Caco-2 (cell line): Measurements from ENCODE around the gene SYT4. TPM values are rescaled to one million over a fixed set of nuclear protein-coding genes. Genes with fewer than 3 reads are reported as not detected.
"Not testable (repeated sequence)": the region's sequence is repeated elsewhere in the genome, so short reads cannot be mapped to it uniquely, and the experiment has no call there.

Experiments used
- BruUV-seq: library from RNA; stranded (reverse); fragments of 400-500 nt; replicated peaks from 2 replicates; lab custom pipeline; 2021; lab: Mats Ljungman, UMichigan
- CTCF ChIA-PET: fragments of 300-600 bp; sonication (Branson Sonifier 250); formaldehyde crosslinking; loops from one replicate; lab custom pipeline; 2022; ENCODE audit warnings: antibody characterized with exemption; lab: Charles Lee
- POLR2A ChIA-PET: fragments of 300-600 bp; sonication (Branson Sonifier 250); formaldehyde crosslinking; loops from one replicate; lab custom pipeline; 2022; ENCODE audit warnings: antibody characterized with exemption; lab: Charles Lee
- DNase-seq, 2 experiments: peaks; one replicate each; pipeline versions ENCODE4 v3.0.0 to v3.0.0-alpha.2; 2020 to 2022
- H3K27me3 ChIP-seq: replicated peaks from 2 replicates; pipeline ENCODE4 v1.6.0; 2011; ENCODE audit warnings: low read length; ENCODE audit not compliant: control insufficient read depth, insufficient read depth
- H3K36me3 ChIP-seq: 2 replicates; pipeline ENCODE4 v1.5.1; 2011; ENCODE audit warnings: low read length; ENCODE audit not compliant: control insufficient read depth, insufficient read depth
- H3K4me1 ChIP-seq: fragments of 250-450 bp; sonication (Bioruptor Pico); 2 replicates; pipeline ENCODE4 v1.5.1; 2020; ENCODE audit warnings: mild to moderate bottlenecking
- H3K4me3 ChIP-seq: 2 replicates; pipeline ENCODE4 v1.5.1; 2011; ENCODE audit warnings: low read depth, mild to moderate bottlenecking, control low read depth, low read length
- H3K9me3 ChIP-seq: fragments of 250-450 bp; sonication (Bioruptor Pico); 2 replicates; pipeline ENCODE4 v1.5.1; 2020; ENCODE audit warnings: mild to moderate bottlenecking, moderate library complexity
- H3K27ac Mint-ChIP-seq: one replicate; pipeline ENCODE4 v1.8.0; 2022; ENCODE audit warnings: mixed read lengths; ENCODE audit not compliant: unreplicated experiment
- H3K27me3 Mint-ChIP-seq: one replicate; pipeline ENCODE4 v1.8.0; 2022; ENCODE audit warnings: mixed read lengths; ENCODE audit not compliant: insufficient read depth, unreplicated experiment
- H3K36me3 Mint-ChIP-seq: one replicate; pipeline ENCODE4 v1.8.0; 2022; ENCODE audit warnings: mild to moderate bottlenecking, mixed read lengths; ENCODE audit not compliant: insufficient read depth, unreplicated experiment
- H3K4me1 Mint-ChIP-seq: one replicate; pipeline ENCODE4 v1.8.0; 2022; ENCODE audit warnings: low read depth, mixed read lengths; ENCODE audit not compliant: unreplicated experiment
- H3K4me3 Mint-ChIP-seq: one replicate; pipeline ENCODE4 v1.8.0; 2022; ENCODE audit warnings: mild to moderate bottlenecking, moderate library complexity, mixed read lengths; ENCODE audit not compliant: unreplicated experiment
- H3K9me3 Mint-ChIP-seq: one replicate; pipeline ENCODE4 v1.8.0; 2022; ENCODE audit warnings: mixed read lengths; ENCODE audit not compliant: unreplicated experiment
- CTCF ChIP-seq, 2 experiments: fragments of 200-600 bp in 1 of 2; IDR thresholded peaks; 1 replicate in 1 of 2; 2 replicates in 1 of 2; pipeline versions ENCODE4 v1.5.1 to v1.8.0; 2011 to 2022; ENCODE audit warnings: antibody characterized with exemption in 1 of 2, control low read depth in 1 of 2, inconsistent platforms in 1 of 2, low read depth in 1 of 2, low read length in 1 of 2, mild to moderate bottlenecking in 1 of 2, moderate library complexity in 1 of 2; ENCODE audit not compliant: insufficient read depth in 1 of 2, severe bottlenecking in 1 of 2, unreplicated experiment in 1 of 2
- intact Hi-C: fragments of 100-400 bp; cut with micrococcal nuclease; formaldehyde crosslinking; loops from one replicate; pipeline ENCODE4 v1.10.0; 2022; ENCODE audit not compliant: unreplicated experiment
- total RNA-seq: library from RNA; stranded (reverse); gene quantifications from 2 replicates; pipeline ENCODE4 v1.2.3, GENCODE V29; 2022

SYT4 gene
- total RNA-seq, 1 experiment from 2014 or later, result not detected

- Histone ChIP-seq H3K36me3 (no peaks in the 10 kb centered on the region), H3K9me3 (no peaks in the 10 kb centered on the region), H3K27me3 (no peaks in the 10 kb centered on the region), H3K4me1 (no peaks in the 10 kb centered on the region), H3K4me3 (no peak overlapping the region)
- no peaks in the 10 kb centered on the region for H3K9me3 Mint-ChIP-seq
- H3K36me3 Mint-ChIP-seq, result no peaks in the 10 kb centered on the region
- DNase-seq, result no peak
- POLR2A ChIA-PET, result no interaction called here
- intact Hi-C loops, result no loop called here
- H3K27me3 Mint-ChIP-seq, result no peaks in the 10 kb centered on the region
- H3K27ac Mint-ChIP-seq, result no peak overlapping the region
- no peak for TF ChIP-seq CTCF (IDR thresholded peaks at IDR 0.05; ENCODE audit: insufficient read depth in 1 of 2, low read depth in 1 of 2, low read length in 1 of 2, severe bottlenecking in 1 of 2, unreplicated experiment in 1 of 2)
- no TSS peak for BruUV-seq
- no peaks in the 10 kb centered on the region for H3K4me1 Mint-ChIP-seq
- no peak overlapping the region for H3K4me3 Mint-ChIP-seq
- CTCF ChIA-PET, result no interaction called here
These were observed 35.6 kb upstream of the SYT4 start for GRCh38 chr18:43312891-43313290.

GRCh38 chr18:43310239-43310638, 32.9 kb upstream of the SYT4 start:
- H3K4me3 ChIP-seq, result no peak overlapping the region
- TF ChIP-seq CTCF (IDR thresholded peaks at IDR 0.05; ENCODE audit: insufficient read depth in 1 of 2, low read depth in 1 of 2, low read length in 1 of 2, severe bottlenecking in 1 of 2, unreplicated experiment in 1 of 2), result no peak
- H3K36me3 ChIP-seq, result no peaks in the 10 kb centered on the region
- Mint-ChIP-seq H3K27me3 (no peaks in the 10 kb centered on the region), H3K9me3 (no peaks in the 10 kb centered on the region), H3K4me3 (no peak overlapping the region), H3K27ac (no peak overlapping the region), H3K4me1 (no peaks in the 10 kb centered on the region), H3K36me3 (no peaks in the 10 kb centered on the region)
- no peak for DNase-seq
- ChIA-PET POLR2A (no interaction called here), CTCF (no interaction called here)
- H3K4me1 ChIP-seq, result no peaks in the 10 kb centered on the region
- intact Hi-C loops, result no loop called here
- no TSS peak for BruUV-seq
- H3K9me3 ChIP-seq, result no peaks in the 10 kb centered on the region
- no peaks in the 10 kb centered on the region for H3K27me3 ChIP-seq

GRCh38 chr18:43303376-43303775, 26.1 kb upstream of the SYT4 start:
- Mint-ChIP-seq H3K27ac (no peak overlapping the region), H3K36me3 (no peaks in the 10 kb centered on the region), H3K4me3 (no peak overlapping the region), H3K4me1 (no peaks in the 10 kb centered on the region), H3K9me3 (no peaks in the 10 kb centered on the region), H3K27me3 (no peaks in the 10 kb centered on the region)
- CTCF ChIA-PET, result no interaction called here
- no peak overlapping the region for H3K4me3 ChIP-seq
- POLR2A ChIA-PET, result no interaction called here
- no peaks in the 10 kb centered on the region for H3K27me3 ChIP-seq
- intact Hi-C loops, result no loop called here
- BruUV-seq, result no TSS peak
- H3K9me3 ChIP-seq, result no peaks in the 10 kb centered on the region
- H3K4me1 ChIP-seq, result no peaks in the 10 kb centered on the region
- TF ChIP-seq CTCF (IDR thresholded peaks at IDR 0.05; ENCODE audit: insufficient read depth in 1 of 2, low read depth in 1 of 2, low read length in 1 of 2, severe bottlenecking in 1 of 2, unreplicated experiment in 1 of 2), result no peak
- DNase-seq, result no peak
- no peaks in the 10 kb centered on the region for H3K36me3 ChIP-seq

DNA sequence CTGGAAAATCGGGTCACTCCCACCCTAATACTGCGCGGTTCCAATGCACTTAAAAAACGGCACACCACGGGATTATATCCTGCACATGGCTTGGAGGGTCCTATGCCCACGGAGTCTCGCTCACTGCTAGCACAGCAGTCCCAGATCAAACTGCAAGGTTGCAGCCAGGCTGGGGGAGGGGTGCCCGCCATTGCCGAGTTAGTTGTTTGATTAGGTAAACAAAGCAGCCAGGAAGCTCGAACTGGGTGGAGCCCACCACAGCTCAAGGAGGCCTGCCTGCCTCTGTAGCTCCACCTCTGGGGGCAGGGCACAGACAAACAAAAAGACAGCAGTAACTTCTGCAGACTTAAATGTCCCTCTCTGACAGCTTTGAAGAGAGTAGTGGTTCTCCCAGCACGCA, 8.9 kb upstream of the SYT4 start:
- H3K9me3 Mint-ChIP-seq, H3K36me3 ChIP-seq, H3K4me1 Mint-ChIP-seq, H3K9me3 ChIP-seq, H3K4me3 Mint-ChIP-seq, H3K27me3 ChIP-seq, H3K27ac Mint-ChIP-seq, BruUV-seq, intact Hi-C loops, H3K27me3 Mint-ChIP-seq, H3K4me1 ChIP-seq, CTCF ChIA-PET, H3K36me3 Mint-ChIP-seq, POLR2A ChIA-PET: not testable (repeated sequence)
- 0 out of 2 replicates have a peak overlapping the region, but pooled peaks have one; percentile 2 for H3K4me3 ChIP-seq
- peak in 1 of 2 experiments; percentile 2 for DNase-seq
